H1 (cell line): ENCODE measurements around the gene BACE2.
"Not testable (repeated sequence)": the region's sequence is repeated elsewhere in the genome, so short reads cannot be mapped to it uniquely, and the experiment has no call there.

Experiments
- JUN ChIP-seq: IDR thresholded peaks from 2 replicates; pipeline ENCODE4 v1.6.1; 2011; ENCODE audit warnings: low read depth, mild to moderate bottlenecking, improper control_type of control experiment, low read length
- POLR2A ChIP-seq, 2 experiments: IDR thresholded peaks; 1 replicate in 1 of 2; 2 replicates in 1 of 2; pipeline ENCODE4 v1.6.1; 2011; ENCODE audit warnings: low read depth in 2 of 2, low read length in 2 of 2, mild to moderate bottlenecking in 2 of 2; ENCODE audit errors: control extremely low read depth in 1 of 2
- TAF7 ChIP-seq: optimal IDR thresholded peaks from 2 replicates; pipeline ENCODE3; 2011; ENCODE audit warnings: low read depth, mild to moderate bottlenecking, inconsistent platforms, low read length, moderate library complexity, borderline replicate concordance
- TF ChIP-seq, protein P1 (sequence below), 3 experiments: IDR thresholded peaks; 1 replicate in 2 of 3; 2 replicates in 1 of 3; pipeline versions ENCODE4 v1.5.1 to v1.6.1; 2011; ENCODE audit warnings: low read length in 3 of 3, mild to moderate bottlenecking in 3 of 3, inconsistent platforms in 2 of 3, low read depth in 1 of 3, moderate library complexity in 1 of 3; ENCODE audit not compliant: insufficient read depth in 1 of 3; ENCODE audit errors: control extremely low read depth in 1 of 3

DNA sequence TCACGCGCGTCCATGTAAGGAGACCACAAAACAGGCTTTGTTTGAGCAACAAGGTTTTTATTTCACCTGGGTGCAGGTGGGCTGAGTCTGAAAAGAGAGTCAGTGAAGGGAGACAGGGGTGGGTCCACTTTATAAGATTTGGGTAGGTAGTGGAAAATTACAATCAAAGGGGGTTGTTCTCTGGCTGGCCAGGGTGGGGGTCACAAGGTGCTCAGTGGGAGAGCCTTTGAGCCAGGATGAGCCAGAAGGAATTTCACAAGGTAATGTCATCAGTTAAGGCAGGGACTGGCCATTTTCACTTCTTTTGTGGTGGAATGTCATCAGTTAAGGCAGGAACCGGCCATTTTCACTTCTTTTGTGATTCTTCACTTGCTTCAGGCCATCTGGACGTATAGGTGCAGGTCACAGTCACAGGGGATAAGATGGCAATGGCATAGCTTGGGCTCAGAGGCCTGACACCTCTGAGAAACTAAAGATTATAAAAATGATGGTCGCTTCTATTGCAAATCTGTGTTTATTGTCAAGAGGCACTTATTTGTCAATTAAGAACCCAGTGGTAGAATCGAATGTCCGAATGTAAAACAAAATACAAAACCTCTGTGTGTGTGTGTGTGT, 76.4 kb downstream of the BACE2 start:
- not testable (repeated sequence) for TF ChIP-seq POLR2A (IDR thresholded peaks at IDR 0.05; ENCODE audit: control extremely low read depth in 1 of 2, low read depth in 2 of 2, low read length in 2 of 2); JUN; TAF7
- TF ChIP-seq, protein P1, sequence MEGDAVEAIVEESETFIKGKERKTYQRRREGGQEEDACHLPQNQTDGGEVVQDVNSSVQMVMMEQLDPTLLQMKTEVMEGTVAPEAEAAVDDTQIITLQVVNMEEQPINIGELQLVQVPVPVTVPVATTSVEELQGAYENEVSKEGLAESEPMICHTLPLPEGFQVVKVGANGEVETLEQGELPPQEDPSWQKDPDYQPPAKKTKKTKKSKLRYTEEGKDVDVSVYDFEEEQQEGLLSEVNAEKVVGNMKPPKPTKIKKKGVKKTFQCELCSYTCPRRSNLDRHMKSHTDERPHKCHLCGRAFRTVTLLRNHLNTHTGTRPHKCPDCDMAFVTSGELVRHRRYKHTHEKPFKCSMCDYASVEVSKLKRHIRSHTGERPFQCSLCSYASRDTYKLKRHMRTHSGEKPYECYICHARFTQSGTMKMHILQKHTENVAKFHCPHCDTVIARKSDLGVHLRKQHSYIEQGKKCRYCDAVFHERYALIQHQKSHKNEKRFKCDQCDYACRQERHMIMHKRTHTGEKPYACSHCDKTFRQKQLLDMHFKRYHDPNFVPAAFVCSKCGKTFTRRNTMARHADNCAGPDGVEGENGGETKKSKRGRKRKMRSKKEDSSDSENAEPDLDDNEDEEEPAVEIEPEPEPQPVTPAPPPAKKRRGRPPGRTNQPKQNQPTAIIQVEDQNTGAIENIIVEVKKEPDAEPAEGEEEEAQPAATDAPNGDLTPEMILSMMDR (IDR thresholded peaks at IDR 0.05; ENCODE audit: control extremely low read depth in 1 of 3, insufficient read depth in 1 of 3, low read depth in 1 of 3, low read length in 3 of 3) = not testable (repeated sequence)
